AG09309 (cell line): ENCODE data around the gene THBD.

ENCODE experiments used
- DNase-seq: peaks from one replicate; pipeline ENCODE4 v3.0.0-alpha.2; 2010; ENCODE audit warnings: low read depth
- H3K4me3 ChIP-seq: 2 replicates; pipeline ENCODE4 v1.5.1; 2011; ENCODE audit warnings: mild to moderate bottlenecking, low read depth, low read length, moderate library complexity; ENCODE audit not compliant: control insufficient read depth
- TF ChIP-seq, protein P1 (sequence below): IDR thresholded peaks from 2 replicates; pipeline ENCODE4 v1.5.1; 2011; ENCODE audit warnings: mild to moderate bottlenecking, low read depth, low read length, inconsistent platforms; ENCODE audit not compliant: insufficient read depth, control insufficient read depth; ENCODE audit errors: missing control alignments

Gene THBD

DNA sequence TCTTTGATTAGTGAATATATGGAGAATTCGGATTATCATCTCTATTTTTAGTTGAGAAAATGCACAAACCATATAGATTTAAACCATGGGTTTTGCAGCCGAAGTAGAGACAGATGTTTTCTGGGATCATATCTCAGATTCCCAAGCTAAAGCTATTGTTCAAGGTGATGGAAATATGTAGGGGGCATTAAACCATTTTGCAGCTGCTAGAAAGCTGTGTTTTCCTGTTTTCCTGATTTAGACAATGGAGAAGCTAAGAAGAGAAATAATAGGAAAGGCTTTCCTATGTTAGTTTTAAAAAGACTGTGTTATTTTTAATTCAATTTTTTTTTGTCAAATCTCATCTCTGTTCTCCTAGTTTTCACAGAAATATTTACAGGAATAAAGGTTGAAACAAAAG lies 30.5 kb upstream of the THBD start:
- TF ChIP-seq, protein P1, sequence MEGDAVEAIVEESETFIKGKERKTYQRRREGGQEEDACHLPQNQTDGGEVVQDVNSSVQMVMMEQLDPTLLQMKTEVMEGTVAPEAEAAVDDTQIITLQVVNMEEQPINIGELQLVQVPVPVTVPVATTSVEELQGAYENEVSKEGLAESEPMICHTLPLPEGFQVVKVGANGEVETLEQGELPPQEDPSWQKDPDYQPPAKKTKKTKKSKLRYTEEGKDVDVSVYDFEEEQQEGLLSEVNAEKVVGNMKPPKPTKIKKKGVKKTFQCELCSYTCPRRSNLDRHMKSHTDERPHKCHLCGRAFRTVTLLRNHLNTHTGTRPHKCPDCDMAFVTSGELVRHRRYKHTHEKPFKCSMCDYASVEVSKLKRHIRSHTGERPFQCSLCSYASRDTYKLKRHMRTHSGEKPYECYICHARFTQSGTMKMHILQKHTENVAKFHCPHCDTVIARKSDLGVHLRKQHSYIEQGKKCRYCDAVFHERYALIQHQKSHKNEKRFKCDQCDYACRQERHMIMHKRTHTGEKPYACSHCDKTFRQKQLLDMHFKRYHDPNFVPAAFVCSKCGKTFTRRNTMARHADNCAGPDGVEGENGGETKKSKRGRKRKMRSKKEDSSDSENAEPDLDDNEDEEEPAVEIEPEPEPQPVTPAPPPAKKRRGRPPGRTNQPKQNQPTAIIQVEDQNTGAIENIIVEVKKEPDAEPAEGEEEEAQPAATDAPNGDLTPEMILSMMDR, result no peak
- no peak overlapping the region for H3K4me3 ChIP-seq
- no peak for DNase-seq

DNA sequence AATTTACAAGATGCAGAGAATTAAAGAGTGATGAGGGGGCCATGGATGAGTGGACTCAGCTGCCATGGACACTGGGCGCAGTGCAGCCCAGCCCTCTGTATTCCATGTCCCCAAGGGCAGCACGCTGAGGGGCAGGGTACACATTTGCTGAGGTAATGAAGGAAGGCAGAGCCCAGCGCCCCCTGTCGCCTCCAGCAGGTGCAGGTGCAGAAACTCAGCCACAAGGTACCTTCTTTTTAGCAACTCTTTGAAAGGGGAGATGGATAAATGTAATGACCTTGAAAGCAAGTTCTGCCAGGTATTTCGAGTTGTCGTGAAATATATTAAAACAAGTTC lies 29.5 kb upstream of the THBD start:
- TF ChIP-seq, protein P1, result no peak
- no peak overlapping the region for H3K4me3 ChIP-seq
- DNase-seq, result no peak

DNA sequence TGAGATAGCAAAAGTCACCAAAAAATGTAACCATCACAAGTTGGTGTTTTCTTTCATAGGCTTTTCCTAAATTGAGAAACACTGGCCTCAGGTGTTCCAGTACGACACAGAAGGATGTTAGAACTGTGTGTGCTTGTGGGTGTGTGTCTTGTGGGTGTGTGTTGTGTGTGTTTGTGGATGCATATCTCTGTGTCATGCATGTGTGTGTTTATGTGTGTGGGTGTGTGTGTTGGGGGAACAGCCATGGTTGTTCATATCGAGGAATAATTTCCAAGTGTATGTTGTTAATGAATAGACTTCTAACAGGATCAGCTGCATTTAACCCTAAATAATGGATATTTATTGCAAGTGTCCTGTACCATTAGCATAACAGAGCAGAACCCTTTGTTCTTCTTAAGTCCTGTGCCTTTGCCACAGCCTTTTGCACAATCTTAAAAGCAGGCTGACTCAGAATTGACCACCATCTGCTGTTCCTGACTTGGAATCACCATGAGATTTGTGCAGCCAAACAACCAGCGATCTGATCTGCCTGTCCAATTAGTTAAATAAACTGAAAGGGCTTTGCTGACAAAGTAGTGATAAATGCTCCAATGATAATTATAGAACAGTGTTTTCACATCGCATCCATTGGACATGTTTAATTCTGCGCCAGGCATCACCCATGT lies 29.0 kb upstream of the THBD start:
- no peak overlapping the region for H3K4me3 ChIP-seq
- no peak for DNase-seq
- TF ChIP-seq, protein P1, result no peak

DNA sequence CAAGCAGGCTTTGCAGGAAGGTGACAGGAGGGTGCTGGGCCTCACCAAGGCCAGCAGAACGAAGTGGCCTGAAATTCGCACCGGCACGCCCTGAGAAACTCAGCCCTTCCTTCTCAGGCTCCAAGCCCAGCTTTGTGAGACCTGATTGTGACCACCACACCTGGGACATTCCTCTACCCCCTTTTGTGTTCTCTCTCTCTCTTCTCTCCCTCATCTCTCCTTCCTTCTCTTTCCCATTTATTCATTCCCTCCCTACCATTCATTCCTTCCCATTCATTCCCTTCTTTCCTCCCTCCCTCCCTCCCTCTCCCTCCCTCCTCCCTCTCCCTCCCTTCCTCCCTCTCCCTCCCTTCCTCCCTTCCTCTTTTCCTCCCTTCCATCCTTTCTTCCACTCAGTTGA lies 27.8 kb upstream of the THBD start:
- DNase-seq, result no peak
- H3K4me3 ChIP-seq, result no peak overlapping the region
- TF ChIP-seq, protein P1, result no peak

DNA sequence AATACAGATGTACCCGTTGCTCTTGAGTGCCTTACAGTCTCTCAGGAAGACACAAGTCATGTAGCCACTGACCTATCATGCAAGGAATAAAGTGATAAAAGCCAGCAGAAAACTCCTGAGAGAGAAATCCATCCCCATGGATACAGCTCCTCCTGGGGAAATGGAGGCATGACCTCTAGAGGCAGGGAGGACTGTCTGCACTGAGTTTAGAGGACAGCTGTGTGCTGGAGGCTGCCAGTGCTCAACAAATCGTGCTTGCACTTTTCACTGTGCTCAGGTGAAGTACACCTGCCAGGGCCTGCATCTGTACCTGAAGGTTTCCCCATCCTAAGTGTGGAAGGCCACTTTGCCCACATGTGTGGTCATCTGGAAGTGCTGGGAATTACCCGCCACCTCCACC lies 24.6 kb upstream of the THBD start:
- DNase-seq, result no peak
- TF ChIP-seq, protein P1, result no peak
- H3K4me3 ChIP-seq, result no peak overlapping the region

DNA sequence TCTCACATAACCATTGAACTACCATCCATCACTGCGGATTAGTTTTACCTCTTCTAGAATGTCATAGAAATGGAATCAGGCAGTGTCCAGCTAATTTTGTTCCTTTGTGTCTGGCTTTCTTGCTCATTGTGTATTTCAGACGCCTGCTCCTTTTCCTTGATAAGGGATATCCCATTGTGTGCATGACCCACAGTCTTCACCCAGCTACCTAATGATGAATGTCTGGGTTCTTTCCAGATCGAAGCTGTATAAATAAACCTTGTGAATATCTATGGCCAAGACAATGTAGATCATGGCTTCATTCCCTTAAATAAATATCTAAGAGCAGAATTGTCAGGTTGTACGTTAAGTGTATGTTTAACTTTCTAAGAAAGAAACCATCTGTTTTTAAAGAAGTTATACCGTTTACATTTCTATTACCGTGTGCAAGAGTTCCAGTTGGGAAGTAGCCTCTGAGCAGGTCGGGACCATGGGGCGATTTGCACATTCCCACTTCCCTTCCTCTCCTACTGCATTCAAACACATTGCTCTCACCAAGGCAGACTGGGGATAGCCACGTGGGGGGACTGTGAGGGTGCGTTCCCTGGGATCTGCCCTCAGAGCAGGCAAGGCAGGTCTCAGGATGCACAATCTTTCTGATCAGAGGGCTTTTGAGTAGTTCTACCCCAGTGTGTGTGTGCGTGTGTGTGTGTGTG lies 23.6 kb upstream of the THBD start:
- no peak for DNase-seq
- H3K4me3 ChIP-seq, result no peak overlapping the region
- TF ChIP-seq, protein P1, result no peak

DNA sequence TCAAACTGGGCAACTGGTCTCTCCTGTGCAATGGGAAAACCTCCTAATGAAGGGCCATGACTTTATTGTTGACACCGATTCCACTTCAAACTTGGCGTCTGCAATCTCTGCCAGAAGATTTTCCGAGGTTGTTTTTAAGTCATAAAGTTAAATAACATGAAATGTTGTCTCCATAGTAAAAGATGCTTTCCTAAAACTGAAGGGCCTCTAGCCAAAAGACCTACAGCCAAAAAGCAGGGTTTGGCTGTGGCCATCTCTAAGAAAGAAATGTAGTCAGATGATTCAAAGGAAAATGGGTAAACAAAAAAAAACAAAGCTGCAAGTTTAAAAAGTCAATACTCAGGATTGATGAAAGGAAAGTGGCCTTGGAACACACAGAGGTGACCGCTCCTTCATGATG lies 22.5 kb upstream of the THBD start:
- DNase-seq, result no peak
- H3K4me3 ChIP-seq, result no peak overlapping the region
- TF ChIP-seq, protein P1, result no peak
